HG03521 (cell line): Measurements from ENCODE around the gene CD55.

Experiments
- ATAC-seq: cut with Tn5 transposase; IDR thresholded peaks from one replicate; pipeline ENCODE4 v1.9.1; 2021; ENCODE audit warnings: mild to moderate bottlenecking, moderate library complexity; ENCODE audit not compliant: unreplicated experiment

Gene CD55

GRCh38 chr1:207355513-207356295, 34.2 kb downstream of the CD55 start:
- ATAC-seq, result no peak

- no peak for ATAC-seq
Observed at GRCh38 chr1:207361029-207361428, 39.6 kb downstream of the CD55 start.

GRCh38 chr1:207361889-207362288, 40.4 kb downstream of the CD55 start:
- ATAC-seq, result no peak

GRCh38 chr1:207362962-207363860, 41.7 kb downstream of the CD55 start:
- ATAC-seq, result no peak

DNA sequence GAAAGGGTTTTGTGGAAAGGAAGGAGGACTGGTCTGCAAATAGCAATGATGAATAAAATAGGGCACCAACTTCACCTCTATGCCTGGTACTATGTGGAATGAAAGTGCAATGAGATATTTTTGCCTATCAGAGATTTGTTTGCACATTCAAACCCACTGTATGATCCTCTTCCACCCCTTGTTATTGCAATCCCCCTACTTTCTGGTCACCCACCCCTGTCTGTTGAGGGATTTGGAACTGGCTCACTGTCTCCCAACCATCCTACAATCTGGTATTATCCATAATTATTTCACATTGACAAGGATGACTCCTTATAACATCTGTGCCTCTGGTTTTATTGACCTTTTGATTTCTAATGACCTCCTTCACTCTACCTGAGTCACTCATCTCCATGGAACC, 42.4 kb downstream of the CD55 start:
- ATAC-seq, result no peak

- ATAC-seq, result no peak
Observed at GRCh38 chr1:207364614-207365013, 43.1 kb downstream of the CD55 start.

DNA sequence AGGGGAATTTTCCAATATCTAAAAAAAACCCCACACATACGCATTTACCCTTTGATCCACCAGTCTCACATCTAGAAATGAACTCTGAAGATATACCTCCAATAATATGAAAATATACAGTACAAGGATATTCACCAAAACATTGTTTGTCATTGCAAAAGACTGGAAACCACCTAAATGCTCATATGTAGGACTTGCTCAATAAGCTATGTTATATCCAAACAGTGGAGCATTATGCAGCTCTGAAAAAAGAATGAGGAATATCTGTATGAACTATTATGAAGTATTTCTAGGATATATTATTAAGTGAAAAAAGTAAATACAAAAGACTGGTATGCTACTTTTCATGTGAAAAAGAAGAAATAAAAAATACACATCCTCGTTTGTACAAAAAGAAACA, 43.6 kb downstream of the CD55 start:
- ATAC-seq, result no peak

- ATAC-seq, result no peak
Observed at GRCh38 chr1:207366022-207366421, 44.5 kb downstream of the CD55 start.

- ATAC-seq, result no peak
Observed at GRCh38 chr1:207388721-207389120, 67.2 kb downstream of the CD55 start.

DNA sequence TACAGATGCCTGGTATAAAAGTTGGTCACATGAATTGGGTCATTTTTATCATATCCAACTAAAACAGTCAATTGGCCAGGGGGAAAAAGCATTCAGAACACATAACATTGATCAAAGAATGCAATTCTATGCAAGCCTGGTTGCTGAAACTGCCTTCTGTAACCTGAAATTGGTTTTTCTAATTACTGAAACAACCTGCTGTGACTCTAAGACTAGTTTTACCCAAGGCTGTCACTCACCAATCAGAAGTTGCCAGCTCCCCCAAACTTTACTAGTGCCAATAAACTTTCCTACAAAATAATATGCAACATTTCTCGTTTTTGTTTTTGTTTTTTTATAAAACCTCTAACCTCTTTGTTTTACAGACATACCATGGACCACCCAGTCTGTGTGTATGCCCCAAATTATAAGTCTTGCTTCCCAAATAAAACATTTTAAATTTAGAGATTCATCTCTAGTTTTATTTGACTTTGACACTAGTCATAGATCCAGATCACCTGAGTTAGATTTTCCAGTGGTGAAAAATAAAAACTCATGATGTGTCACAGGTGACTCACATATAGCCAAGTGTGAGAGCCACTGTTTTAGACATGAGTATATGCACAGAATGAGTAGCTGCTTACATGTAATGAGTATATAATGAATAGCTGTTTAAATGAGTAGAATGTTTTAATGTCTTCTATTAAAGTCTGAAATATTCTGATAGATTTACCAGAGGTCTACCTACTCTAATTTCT, 68.4 kb downstream of the CD55 start:
- no peak for ATAC-seq

GRCh38 chr1:207393610-207394009, 72.1 kb downstream of the CD55 start:
- ATAC-seq, result no peak

- no peak for ATAC-seq
Observed at GRCh38 chr1:207396168-207396746, 74.8 kb downstream of the CD55 start.

DNA sequence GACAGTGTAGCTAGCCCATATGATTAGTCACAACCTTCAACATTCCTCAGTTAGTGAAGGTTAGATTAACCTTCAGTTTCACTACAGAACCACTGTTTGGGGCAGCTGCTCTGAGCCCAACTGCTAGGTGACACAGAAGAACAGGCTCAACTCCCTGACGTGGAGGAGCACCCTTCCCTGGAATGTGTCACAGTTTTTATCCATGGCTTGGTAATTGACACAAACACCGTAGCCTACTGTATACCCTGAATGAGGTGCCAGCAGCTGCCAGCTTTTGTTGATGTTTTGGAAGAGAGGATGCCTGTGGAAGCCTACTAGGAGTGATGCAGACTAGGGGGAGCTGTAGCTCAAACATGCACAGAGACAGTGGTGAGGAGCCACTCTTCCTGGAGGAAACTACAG, 76.0 kb downstream of the CD55 start:
- no peak for ATAC-seq

- ATAC-seq, result no peak
Observed at GRCh38 chr1:207398986-207399385, 77.5 kb downstream of the CD55 start.

DNA sequence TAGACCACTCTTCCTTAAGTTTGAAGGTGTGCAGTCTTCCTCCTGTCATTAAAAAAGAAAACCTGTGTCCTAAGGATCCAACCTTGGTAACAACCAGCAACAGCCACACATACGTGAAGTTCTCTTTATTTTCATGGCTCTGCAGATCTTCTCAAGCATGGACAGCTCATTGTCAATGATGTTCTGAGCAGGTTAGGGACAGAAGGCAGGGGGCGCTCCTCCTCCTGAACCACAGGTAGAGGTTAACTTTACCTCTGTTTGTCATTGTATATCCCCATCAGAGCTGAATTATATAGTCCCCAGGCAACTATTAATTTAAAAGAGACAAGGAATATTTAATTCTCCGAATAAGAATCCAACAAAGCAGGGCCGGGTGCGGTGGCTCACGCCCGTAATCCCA, 80.1 kb downstream of the CD55 start:
- ATAC-seq, result no peak

DNA sequence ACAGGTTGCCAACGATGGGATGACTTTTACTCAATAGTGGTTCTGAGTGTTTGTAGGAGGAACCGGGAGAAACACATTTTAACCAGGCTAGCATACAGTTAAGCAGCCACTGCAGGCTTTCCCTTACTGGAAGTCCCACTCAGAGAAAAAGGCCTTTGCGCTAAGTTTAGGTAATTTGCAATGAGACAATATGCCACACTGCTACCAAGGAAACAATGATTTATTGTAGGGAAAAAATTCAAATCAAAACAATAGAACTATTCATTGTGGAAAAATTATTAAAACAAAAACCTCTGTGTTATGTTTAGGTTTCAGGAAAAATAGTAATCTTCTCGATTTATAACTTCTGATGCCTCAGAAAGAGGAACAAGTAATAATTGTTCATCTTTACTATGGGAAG, 81.3 kb downstream of the CD55 start:
- ATAC-seq, result no peak

GRCh38 chr1:207404849-207405525, 83.5 kb downstream of the CD55 start:
- ATAC-seq, result no peak

- ATAC-seq, result no peak
Observed at GRCh38 chr1:207405814-207406213, 84.3 kb downstream of the CD55 start.

GRCh38 chr1:207407655-207408260, 86.3 kb downstream of the CD55 start:
- ATAC-seq, result no peak
